DOHH2 (cell line): ENCODE data around the gene EEIG1.

Experiments
- EZH2phosphoT487 ChIP-seq: fragments of 200-600 bp; sonication (generic); IDR thresholded peaks from 2 replicates; pipeline ENCODE4 v1.6.1; 2017; ENCODE audit warnings: borderline replicate concordance, mild to moderate bottlenecking, antibody characterized with exemption, low read length, moderate library complexity, mixed read lengths
- TF ChIP-seq, protein P1 (sequence below): fragments of 200-600 bp; sonication (generic); IDR thresholded peaks from one replicate; pipeline ENCODE4 v1.5.1; 2014; ENCODE audit warnings: antibody characterized with exemption, mild to moderate bottlenecking, low read depth, low read length; ENCODE audit not compliant: poor library complexity, severe bottlenecking

- TF ChIP-seq, protein P1, sequence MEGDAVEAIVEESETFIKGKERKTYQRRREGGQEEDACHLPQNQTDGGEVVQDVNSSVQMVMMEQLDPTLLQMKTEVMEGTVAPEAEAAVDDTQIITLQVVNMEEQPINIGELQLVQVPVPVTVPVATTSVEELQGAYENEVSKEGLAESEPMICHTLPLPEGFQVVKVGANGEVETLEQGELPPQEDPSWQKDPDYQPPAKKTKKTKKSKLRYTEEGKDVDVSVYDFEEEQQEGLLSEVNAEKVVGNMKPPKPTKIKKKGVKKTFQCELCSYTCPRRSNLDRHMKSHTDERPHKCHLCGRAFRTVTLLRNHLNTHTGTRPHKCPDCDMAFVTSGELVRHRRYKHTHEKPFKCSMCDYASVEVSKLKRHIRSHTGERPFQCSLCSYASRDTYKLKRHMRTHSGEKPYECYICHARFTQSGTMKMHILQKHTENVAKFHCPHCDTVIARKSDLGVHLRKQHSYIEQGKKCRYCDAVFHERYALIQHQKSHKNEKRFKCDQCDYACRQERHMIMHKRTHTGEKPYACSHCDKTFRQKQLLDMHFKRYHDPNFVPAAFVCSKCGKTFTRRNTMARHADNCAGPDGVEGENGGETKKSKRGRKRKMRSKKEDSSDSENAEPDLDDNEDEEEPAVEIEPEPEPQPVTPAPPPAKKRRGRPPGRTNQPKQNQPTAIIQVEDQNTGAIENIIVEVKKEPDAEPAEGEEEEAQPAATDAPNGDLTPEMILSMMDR = no peak
- TF ChIP-seq EZH2phosphoT487 = no peak
Measured at GRCh38 chr9:128022886-128023285, 42.1 kb upstream of the EEIG1 start.
